ENCODE data around the gene ZNRF2. TPM values are rescaled to one million over a fixed set of nuclear protein-coding genes. Genes with fewer than 3 reads are reported as not detected.

Gene ZNRF2
- total and polyA plus RNA-seq, 2 of the 4 experiments (the other 2 are of a cell fraction) = 0.31 to 0.54 TPM

- H4K20me1 ChIP-seq (ENCODE audit: insufficient read depth, low read length) = no peaks in the 10 kb centered on the region
- WGBS, 2 experiments (ENCODE audit: extremely low coverage in 2 of 2, insufficient read length in 1 of 2) = 93% methylated on average over 5 of the region's 10 CpGs; no CpG with 5 or more reads in 1 of the 2 experiments
- H3K9me1 ChIP-seq (ENCODE audit: insufficient read depth, low read length) = no peaks in the 10 kb centered on the region
- no TSS peak for BruUV-seq (replicated peaks)
- no peaks in the 10 kb centered on the region for H3K79me1 ChIP-seq (ENCODE audit: low read depth in 1 of 2, low read length in 2 of 2)
- no peak overlapping the region for H3K56ac ChIP-seq (ENCODE audit: extremely low read depth, insufficient read depth, low read length)
- no peak overlapping the region for H2BK120ac ChIP-seq (ENCODE audit: low read depth, low read length)
- H3K9ac ChIP-seq (ENCODE audit: low read depth, low read length) = no peak overlapping the region
- CTCF ChIA-PET = no interaction called here
- H2BK5ac ChIP-seq (ENCODE audit: low read depth, low read length, poor library complexity, severe bottlenecking) = no peak overlapping the region
- POLR2A ChIA-PET (ENCODE audit: unreplicated experiment) = no interaction called here
- H2BK15ac ChIP-seq (ENCODE audit: low read depth, low read length) = no peak overlapping the region
- no peak for ATAC-seq (ENCODE audit: low read depth)
- dilution Hi-C loops (cut with HindIII; ENCODE audit: low sequenced_read_pairs, unreplicated experiment) (no loop called here), in situ Hi-C loops (cut with MboI; ENCODE audit: low sequenced_read_pairs) (no loop called here), intact Hi-C loops (cut with micrococcal nuclease) (no loop called here)
- H2AK9ac ChIP-seq (replicated peaks; ENCODE audit: low read depth, low read length, poor library complexity) = no peak overlapping the region
- no peak overlapping the region for H3K18ac ChIP-seq (ENCODE audit: low read depth, low read length)
- H3K23ac ChIP-seq (ENCODE audit: low read depth, low read length) = no peak overlapping the region
- no peak overlapping the region for H3K4me3 ChIP-seq (ENCODE audit: insufficient read depth, low read depth, low read length)
- H4K91ac ChIP-seq (ENCODE audit: insufficient read depth, low read depth, low read length) = no peak overlapping the region
- H2AK5ac ChIP-seq (ENCODE audit: low read depth, low read length) = no peak overlapping the region
- H2BK20ac ChIP-seq (ENCODE audit: low read depth, low read length) = no peak overlapping the region
- H3K9me3 ChIP-seq (ENCODE audit: control insufficient read depth, insufficient read depth, low read length) = no peaks in the 10 kb centered on the region
- H3K4ac ChIP-seq (ENCODE audit: low read depth, low read length) = no peak overlapping the region
- no peak overlapping the region for H3K27ac ChIP-seq (ENCODE audit: insufficient read depth, low read length)
- H3K4me2 ChIP-seq (ENCODE audit: low read depth, low read length) = no peak overlapping the region
- no peak overlapping the region for H4K8ac ChIP-seq (ENCODE audit: low read depth in 2 of 2, low read length in 2 of 2)
- TF ChIP-seq RAD21 (IDR thresholded peaks at IDR 0.05; ENCODE audit: low read length) (no peak), CHD1 (IDR thresholded peaks at IDR 0.05; ENCODE audit: low read depth, low read length) (no peak), SMC3 (IDR thresholded peaks at IDR 0.05; ENCODE audit: low read depth, low read length) (no peak), NFE2L2 (IDR thresholded peaks at IDR 0.05; ENCODE audit: low read depth, low read length) (no peak), FOS (IDR thresholded peaks at IDR 0.05; ENCODE audit: low read depth, low read length) (no peak), ELK1 (IDR thresholded peaks at IDR 0.05; ENCODE audit: borderline replicate concordance, low read depth, low read length) (no peak), MAZ (IDR thresholded peaks at IDR 0.05; ENCODE audit: borderline replicate concordance, low read depth, low read length) (no peak), USF2 (IDR thresholded peaks at IDR 0.05; ENCODE audit: low read depth, low read length) (no peak), CTCF (conservative IDR thresholded peaks at IDR 0.05; ENCODE audit: low read depth, low read length) (no peak), MXI1 (IDR thresholded peaks at IDR 0.05; ENCODE audit: borderline replicate concordance, low read depth, low read length) (no peak), RCOR1 (IDR thresholded peaks at IDR 0.05; ENCODE audit: insufficient replicate concordance, low read length) (no peak), MAFK (IDR thresholded peaks at IDR 0.05; ENCODE audit: low read depth, low read length) (no peak), RFX5 (IDR thresholded peaks at IDR 0.05; ENCODE audit: low read depth, low read length) (no peak), CEBPB (IDR thresholded peaks at IDR 0.05; ENCODE audit: low read depth, low read length) (no peak), BHLHE40 (IDR thresholded peaks at IDR 0.05; ENCODE audit: low read depth, low read length) (no peak)
- no peaks in the 10 kb centered on the region for H3K36me3 ChIP-seq (ENCODE audit: control insufficient read depth, insufficient read depth, low read length)
- no peak for DNase-seq
- peaks cover 4% of the 10 kb centered on the region for H3K27me3 ChIP-seq (ENCODE audit: control insufficient read depth, insufficient read depth, low read length)
- no peak overlapping the region for H2AFZ ChIP-seq (replicated peaks; ENCODE audit: low read length, poor library complexity)
- H3K4me1 ChIP-seq (ENCODE audit: control insufficient read depth, insufficient read depth, low read length) = no peaks in the 10 kb centered on the region
- H3K14ac ChIP-seq (replicated peaks; ENCODE audit: low read depth, low read length) = no peak overlapping the region
- H4K5ac ChIP-seq (ENCODE audit: low read depth, low read length) = no peak overlapping the region
Measured at GRCh38 chr7:30256349-30256858, 28.0 kb upstream of the ZNRF2 start.

All from IMR-90 (cell line).